Endothelial cell of umbilical vein (primary cell): ENCODE measurements around the gene MCTP2. TPM values are rescaled to one million over a fixed set of nuclear protein-coding genes. Genes with fewer than 3 reads are reported as not detected.

ENCODE experiments used
- BruUV-seq: library from RNA; stranded (reverse); fragments of 400-500 nt; replicated peaks from 2 replicates; lab custom pipeline; 2021; lab: Mats Ljungman, UMichigan
- CTCF ChIA-PET: fragments of 300-600, 350-600 bp; sonication (Branson Sonifier 250); formaldehyde crosslinking; loops from one replicate; lab custom pipeline; 2021; ENCODE audit warnings: antibody characterized with exemption, inconsistent platforms; lab: Charles Lee
- POLR2A ChIA-PET: fragments of 300-600, 350-600 bp; sonication (Branson Sonifier 250); formaldehyde crosslinking; loops from one replicate; lab custom pipeline; 2021; ENCODE audit warnings: antibody characterized with exemption, inconsistent platforms; lab: Charles Lee
- DNase-seq: peaks from one replicate; pipeline ENCODE4 v3.0.0-alpha.2; 2011; ENCODE audit warnings: low read depth, low spot score
- FAIRE-seq: peaks from 2 replicates; lab custom pipeline; 2011; peaks lifted over from hg19 to GRCh38; lab: Jason Lieb, UNC
- H2AFZ ChIP-seq: 2 replicates; pipeline ENCODE4 v1.6.0; 2012; ENCODE audit warnings: low read depth, low read length, control low read depth, inconsistent platforms
- H3K27ac ChIP-seq: 2 replicates; pipeline ENCODE4 v1.5.1; 2011; ENCODE audit warnings: low read depth, mild to moderate bottlenecking, control low read depth, low read length, moderate library complexity; ENCODE audit not compliant: insufficient read depth
- H3K27me3 ChIP-seq, 2 experiments: 2 replicates each; pipeline versions ENCODE4 v1.6.0 to v1.6.1; 2011; ENCODE audit warnings: low read length in 2 of 2, mixed read lengths in 1 of 2; ENCODE audit not compliant: control insufficient read depth in 2 of 2, insufficient read depth in 2 of 2
- H3K36me3 ChIP-seq, 2 experiments: 2 replicates in 1 of 2; 3 replicates in 1 of 2; pipeline ENCODE4 v1.5.1; 2011; ENCODE audit warnings: low read length in 2 of 2, mild to moderate bottlenecking in 1 of 2, moderate library complexity in 1 of 2; ENCODE audit not compliant: control insufficient read depth in 2 of 2, insufficient read depth in 2 of 2; ENCODE audit errors: extremely low read depth in 1 of 2
- H3K4me1 ChIP-seq: 3 replicates; pipeline ENCODE4 v1.5.1; 2011; ENCODE audit warnings: mild to moderate bottlenecking, low read length; ENCODE audit not compliant: control insufficient read depth, insufficient read depth; ENCODE audit errors: extremely low read depth
- H3K4me2 ChIP-seq: 2 replicates; pipeline ENCODE4 v1.6.1; 2011; ENCODE audit warnings: low read length, control low read depth, mixed read lengths; ENCODE audit not compliant: insufficient read depth
- H3K4me3 ChIP-seq, 3 experiments: fragments of 200-600 bp in 1 of 3; sonication (generic), shearing (Covaris generic) in 1 of 3; replicated peaks in 1 of 3; 2 replicates each; pipeline ENCODE4 v1.5.1; 2011 to 2016; ENCODE audit warnings: control low read depth in 3 of 3, low read length in 3 of 3, mild to moderate bottlenecking in 2 of 3, inconsistent platforms in 1 of 3, low read depth in 1 of 3, moderate library complexity in 1 of 3; ENCODE audit not compliant: insufficient read depth in 1 of 3
- H3K79me2 ChIP-seq: 2 replicates; pipeline ENCODE4 v1.6.0; 2012; ENCODE audit warnings: low read length, inconsistent platforms; ENCODE audit not compliant: control insufficient read depth, insufficient read depth
- H3K9ac ChIP-seq: replicated peaks from 2 replicates; pipeline ENCODE3; 2011; ENCODE audit warnings: low read length, control low read depth; ENCODE audit not compliant: insufficient read depth; ENCODE audit errors: extremely low read depth
- H3K9me1 ChIP-seq: replicated peaks from 3 replicates; pipeline ENCODE4 v1.6.0; 2011; ENCODE audit warnings: mild to moderate bottlenecking, low read length; ENCODE audit not compliant: control insufficient read depth, insufficient read depth; ENCODE audit errors: extremely low read depth
- H3K9me3 ChIP-seq: replicated peaks from 2 replicates; pipeline ENCODE4 v1.5.1; 2012; ENCODE audit warnings: low read length, inconsistent platforms; ENCODE audit not compliant: control insufficient read depth, insufficient read depth
- H4K20me1 ChIP-seq: replicated peaks from 2 replicates; pipeline ENCODE3; 2011; ENCODE audit warnings: mild to moderate bottlenecking, low read length; ENCODE audit not compliant: control insufficient read depth, insufficient read depth; ENCODE audit errors: extremely low read depth
- EZH2 ChIP-seq: IDR thresholded peaks from 2 replicates; pipeline ENCODE4 v1.6.1; 2012; ENCODE audit warnings: borderline replicate concordance, low read depth, mild to moderate bottlenecking, moderate library complexity, low read length, inconsistent platforms; ENCODE audit not compliant: severe bottlenecking
- FOS ChIP-seq: IDR thresholded peaks from 2 replicates; pipeline ENCODE4 v1.6.1; 2011; ENCODE audit warnings: mild to moderate bottlenecking, low read length, moderate library complexity, borderline replicate concordance; ENCODE audit not compliant: insufficient read depth
- GATA2 ChIP-seq: IDR thresholded peaks from 2 replicates; pipeline ENCODE4 v1.7.0; 2011; ENCODE audit warnings: low read depth, mild to moderate bottlenecking, moderate library complexity, mixed read lengths, low read length; ENCODE audit not compliant: insufficient read length, insufficient read depth
- dilution Hi-C: fragments of 300-500 bp; cut with MboI; formaldehyde crosslinking; loops from one replicate; pipeline ENCODE4 v1.15.0; 2019; ENCODE audit warnings: low sequenced_read_pairs; ENCODE audit not compliant: extremely low pct_ligation_motif_present
- intact Hi-C: fragments of 100-400 bp; cut with micrococcal nuclease; formaldehyde crosslinking; loops from one replicate; pipeline ENCODE4 v1.10.0; 2022
- polyA plus RNA-seq, 4 experiments: library from polyadenylated mRNA; depleted of rRNA in 3 of 4; stranded (reverse) in 3 of 4; unstranded in 1 of 4; fragments of >200 nt; gene quantifications; 2 replicates each; pipeline versions ENCODE4 v1.2.1 to v1.2.3, GENCODE V29; 2011 to 2012; ENCODE audit warnings: missing spikeins in 1 of 4
- total RNA-seq: library from RNA; stranded (reverse); gene quantifications from 2 replicates; pipeline ENCODE4 v1.2.3, GENCODE V29; 2021
- TF ChIP-seq, protein P1 (sequence below): IDR thresholded peaks from 2 replicates; pipeline ENCODE4 v1.6.1; 2011; ENCODE audit not compliant: insufficient read depth, insufficient read length

MCTP2 gene
- total and polyA plus RNA-seq, 2 donors (not counting 3 experiments of a cell fraction or from before 2014, with no cell fraction given): 0.01 to 0.75 TPM

DNA sequence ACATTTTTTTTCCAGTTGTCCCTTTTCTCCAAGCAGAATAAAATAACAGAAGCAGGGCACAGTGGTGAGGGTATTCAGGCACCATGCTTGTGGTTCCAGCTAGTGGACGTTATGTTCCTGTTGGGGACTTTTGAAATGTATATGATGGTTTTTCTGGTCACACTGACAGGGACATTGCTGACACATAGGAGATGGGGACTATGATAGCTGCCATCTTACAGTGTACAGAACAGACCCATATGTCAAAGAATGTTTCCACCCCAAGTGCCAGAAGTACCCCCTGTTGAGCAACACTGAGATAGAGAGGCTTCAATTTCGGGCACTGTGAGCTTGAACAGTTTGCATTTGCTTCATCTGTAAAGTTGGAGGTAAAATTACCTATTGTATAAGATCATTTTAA, 38.6 kb downstream of the MCTP2 start:
- Histone ChIP-seq H3K36me3 (no peaks in the 10 kb centered on the region), H3K9ac (no peak overlapping the region), H3K27me3 (no peaks in the 10 kb centered on the region), H3K4me2 (no peak overlapping the region), H3K27ac (no peak overlapping the region), H3K9me1 (no peaks in the 10 kb centered on the region), H4K20me1 (no peaks in the 10 kb centered on the region), H3K9me3 (no peaks in the 10 kb centered on the region), H3K4me3 (no peak overlapping the region), H3K4me1 (no peaks in the 10 kb centered on the region), H2AFZ (no peak overlapping the region), H3K79me2 (no peaks in the 10 kb centered on the region)
- intact Hi-C loops: no loop called here
- TF ChIP-seq GATA2 (no peak), FOS (no peak)
- BruUV-seq: no TSS peak
- ChIA-PET CTCF (no interaction called here), POLR2A (no interaction called here)
- FAIRE-seq (no peak), DNase-seq (no peak)
- dilution Hi-C loops: no loop called here

DNA sequence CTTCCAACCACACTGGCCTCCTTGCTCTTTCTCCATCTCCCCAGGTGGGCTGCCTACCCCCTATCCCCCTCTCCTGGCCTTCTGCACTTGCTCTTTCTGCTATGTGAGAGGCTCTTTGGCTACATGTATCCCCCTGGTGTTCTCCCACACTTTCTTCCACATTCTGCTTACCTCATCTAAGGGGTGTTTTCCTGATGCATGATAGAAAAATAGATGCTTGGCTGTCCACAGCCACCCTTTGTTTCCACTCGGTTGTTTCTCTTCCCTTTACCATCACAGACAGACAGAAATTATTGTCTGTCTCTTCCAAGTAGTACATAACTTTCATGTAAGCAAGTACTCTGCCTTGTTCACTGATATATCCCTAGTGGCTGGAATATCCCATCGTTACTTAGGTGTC, 39.2 kb downstream of the MCTP2 start:
- H3K9ac ChIP-seq: no peak overlapping the region
- H3K4me2 ChIP-seq: no peak overlapping the region
- no peak overlapping the region for H3K27ac ChIP-seq
- intact Hi-C loops: no loop called here
- H3K79me2 ChIP-seq: no peaks in the 10 kb centered on the region
- dilution Hi-C loops: no loop called here
- H2AFZ ChIP-seq: no peak overlapping the region
- POLR2A ChIA-PET: no interaction called here
- H3K27me3 ChIP-seq: no peaks in the 10 kb centered on the region
- H3K9me3 ChIP-seq: no peaks in the 10 kb centered on the region
- H3K4me1 ChIP-seq: no peaks in the 10 kb centered on the region
- FAIRE-seq: no peak
- CTCF ChIA-PET: no interaction called here
- no TSS peak for BruUV-seq
- H3K36me3 ChIP-seq: no peaks in the 10 kb centered on the region
- H3K4me3 ChIP-seq: no peak overlapping the region
- DNase-seq: no peak
- no peak for TF ChIP-seq EZH2
- TF ChIP-seq, protein P1, sequence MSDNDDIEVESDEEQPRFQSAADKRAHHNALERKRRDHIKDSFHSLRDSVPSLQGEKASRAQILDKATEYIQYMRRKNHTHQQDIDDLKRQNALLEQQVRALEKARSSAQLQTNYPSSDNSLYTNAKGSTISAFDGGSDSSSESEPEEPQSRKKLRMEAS: no peak
- H4K20me1 ChIP-seq: no peaks in the 10 kb centered on the region
- H3K9me1 ChIP-seq: no peaks in the 10 kb centered on the region
